ENCODE measurements around the gene CCDC188. TPM values are rescaled to one million over a fixed set of nuclear protein-coding genes. Genes with fewer than 3 reads are reported as not detected.
A peak's percentile ranks its signal among the peaks of the same experiment; 100 is the strongest.

The CCDC188 gene
- total and polyA plus RNA-seq, 2 donors (not counting 1 experiment from before 2014, with no cell fraction given): 0.33 to 0.59 TPM

GRCh38 chr22:20154602-20155187 is 3.8 kb upstream of the CCDC188 start:
- DNase-seq (ENCODE audit: low read depth in 2 of 2): no peak
- no peaks in the 10 kb centered on the region for H3K9me3 ChIP-seq (ENCODE audit: control insufficient read depth, insufficient read depth, low read depth, low read length)
- TF ChIP-seq CTCF (conservative IDR thresholded peaks at IDR 0.05 in 1 of 2, IDR thresholded peaks at IDR 0.05 in 1 of 2; ENCODE audit: low read depth in 1 of 2, low read length in 2 of 2) (no peak), EZH2 (IDR thresholded peaks at IDR 0.05; ENCODE audit: low read length, missing control alignments) (no peak)
- H3K27ac ChIP-seq (ENCODE audit: insufficient read depth, low read length): no peak overlapping the region
- H4K20me1 ChIP-seq (ENCODE audit: control insufficient read depth, extremely low read depth, insufficient read depth, low read length): no peaks in the 10 kb centered on the region
- peak overlapping the region; percentile 8 for H3K4me2 ChIP-seq (ENCODE audit: extremely low read depth, insufficient read depth, low read length)
- H3K4me1 ChIP-seq (ENCODE audit: control insufficient read depth, extremely low read depth, insufficient read depth, low read length): no peaks in the 10 kb centered on the region
- no peaks in the 10 kb centered on the region for H3K79me2 ChIP-seq (ENCODE audit: control insufficient read depth, insufficient read depth, low read length)
- H3K27me3 ChIP-seq (ENCODE audit: control insufficient read depth, insufficient read depth, low read length): no peaks in the 10 kb centered on the region
- H3K4me3 ChIP-seq (replicated peaks in 1 of 4; ENCODE audit: control extremely low read depth in 1 of 4, insufficient read depth in 1 of 4, low read depth in 3 of 4, low read length in 4 of 4): peak overlapping the region in 2 of 4 experiments; percentile 7 to 10
- no peak overlapping the region for H2AFZ ChIP-seq (ENCODE audit: low read length)
- no peaks in the 10 kb centered on the region for H3K36me3 ChIP-seq (ENCODE audit: control insufficient read depth, insufficient read depth, low read length)
- H3K9ac ChIP-seq (ENCODE audit: insufficient read depth, low read length): no peak overlapping the region

GRCh38 chr22:20153945-20154344 is 3.1 kb upstream of the CCDC188 start:
- no peaks in the 10 kb centered on the region for H3K79me2 ChIP-seq (ENCODE audit: control insufficient read depth, insufficient read depth, low read length)
- peak overlapping the region; percentile 51 for H3K4me2 ChIP-seq (ENCODE audit: extremely low read depth, insufficient read depth, low read length)
- H2AFZ ChIP-seq (ENCODE audit: low read length): no peak overlapping the region
- DNase-seq (ENCODE audit: low read depth in 2 of 2): no peak
- no peak overlapping the region for H3K9ac ChIP-seq (ENCODE audit: insufficient read depth, low read length)
- TF ChIP-seq CTCF (conservative IDR thresholded peaks at IDR 0.05 in 1 of 2, IDR thresholded peaks at IDR 0.05 in 1 of 2; ENCODE audit: low read depth in 1 of 2, low read length in 2 of 2): peak in 1 of 2 donors; percentile 8
- no peak for TF ChIP-seq EZH2 (IDR thresholded peaks at IDR 0.05; ENCODE audit: low read length, missing control alignments)
- H3K4me1 ChIP-seq (ENCODE audit: control insufficient read depth, extremely low read depth, insufficient read depth, low read length): no peaks in the 10 kb centered on the region
- H4K20me1 ChIP-seq (ENCODE audit: control insufficient read depth, extremely low read depth, insufficient read depth, low read length): no peaks in the 10 kb centered on the region
- H3K27ac ChIP-seq (ENCODE audit: insufficient read depth, low read length): no peak overlapping the region
- H3K4me3 ChIP-seq (replicated peaks in 1 of 4; ENCODE audit: control extremely low read depth in 1 of 4, insufficient read depth in 1 of 4, low read depth in 3 of 4, low read length in 4 of 4): no peak overlapping the region
- H3K36me3 ChIP-seq (ENCODE audit: control insufficient read depth, insufficient read depth, low read length): no peaks in the 10 kb centered on the region
- H3K9me3 ChIP-seq (ENCODE audit: control insufficient read depth, insufficient read depth, low read depth, low read length): no peaks in the 10 kb centered on the region
- no peaks in the 10 kb centered on the region for H3K27me3 ChIP-seq (ENCODE audit: control insufficient read depth, insufficient read depth, low read length)

GRCh38 chr22:20152464-20152890 is 1.6 kb upstream of the CCDC188 start:
- Histone ChIP-seq H3K36me3 (ENCODE audit: control insufficient read depth, insufficient read depth, low read length) (no peaks in the 10 kb centered on the region), H3K79me2 (ENCODE audit: control insufficient read depth, insufficient read depth, low read length) (no peaks in the 10 kb centered on the region), H3K4me3 (replicated peaks in 1 of 4; ENCODE audit: control extremely low read depth in 1 of 4, insufficient read depth in 1 of 4, low read depth in 3 of 4, low read length in 4 of 4) (no peak overlapping the region), H3K27me3 (ENCODE audit: control insufficient read depth, insufficient read depth, low read length) (no peaks in the 10 kb centered on the region), H3K9ac (ENCODE audit: insufficient read depth, low read length) (no peak overlapping the region), H3K4me1 (ENCODE audit: control insufficient read depth, extremely low read depth, insufficient read depth, low read length) (no peaks in the 10 kb centered on the region), H3K4me2 (ENCODE audit: extremely low read depth, insufficient read depth, low read length) (no peak overlapping the region), H3K9me3 (ENCODE audit: control insufficient read depth, insufficient read depth, low read depth, low read length) (no peaks in the 10 kb centered on the region), H2AFZ (ENCODE audit: low read length) (no peak overlapping the region), H3K27ac (ENCODE audit: insufficient read depth, low read length) (no peak overlapping the region), H4K20me1 (ENCODE audit: control insufficient read depth, extremely low read depth, insufficient read depth, low read length) (no peaks in the 10 kb centered on the region)
- TF ChIP-seq EZH2 (IDR thresholded peaks at IDR 0.05; ENCODE audit: low read length, missing control alignments): no peak
- no peak for TF ChIP-seq CTCF (conservative IDR thresholded peaks at IDR 0.05 in 1 of 2, IDR thresholded peaks at IDR 0.05 in 1 of 2; ENCODE audit: low read depth in 1 of 2, low read length in 2 of 2)
- DNase-seq (ENCODE audit: low read depth in 2 of 2): no peak

Measured in fibroblast of lung (primary cell).